Mesenchymal stem cell (in vitro differentiated cells and primary cell): Measurements from ENCODE around the gene LGALS1.

Experiments used
- DNase-seq: peaks from one replicate; pipeline ENCODE4 v3.0.0-alpha.2; 2013
- H2AFZ ChIP-seq: one replicate; pipeline ENCODE4 v1.6.1; 2013; ENCODE audit warnings: low read depth, mild to moderate bottlenecking, control low read depth, inconsistent platforms, low read length, moderate library complexity
- H2AK5ac ChIP-seq: 2 replicates; pipeline ENCODE4 v1.6.1; 2013; ENCODE audit warnings: low read length, moderate library complexity, mild to moderate bottlenecking, inconsistent platforms; ENCODE audit not compliant: severe bottlenecking
- H2BK120ac ChIP-seq: one replicate; pipeline ENCODE4 v1.6.1; 2013; ENCODE audit warnings: low read depth, mild to moderate bottlenecking, inconsistent platforms, low read length, moderate library complexity
- H2BK12ac ChIP-seq, 2 experiments: one replicate each; pipeline ENCODE4 v1.6.1; 2013; ENCODE audit warnings: inconsistent platforms in 2 of 2, low read length in 2 of 2, mild to moderate bottlenecking in 2 of 2, moderate library complexity in 2 of 2, control low read depth in 1 of 2
- H2BK15ac ChIP-seq: one replicate; pipeline ENCODE4 v1.6.1; 2013; ENCODE audit warnings: mild to moderate bottlenecking, low read depth, inconsistent platforms; ENCODE audit not compliant: poor library complexity, severe bottlenecking
- H2BK5ac ChIP-seq: 2 replicates; pipeline ENCODE4 v1.6.1; 2013; ENCODE audit warnings: low read depth, mild to moderate bottlenecking, low read length, control low read depth, inconsistent platforms; ENCODE audit not compliant: poor library complexity, severe bottlenecking
- H3K14ac ChIP-seq, 2 experiments: one replicate each; pipeline ENCODE4 v1.6.1; 2013; ENCODE audit warnings: inconsistent platforms in 2 of 2, low read length in 2 of 2, control low read depth in 1 of 2, mild to moderate bottlenecking in 1 of 2, moderate library complexity in 1 of 2
- H3K18ac ChIP-seq, 2 experiments: one replicate each; pipeline ENCODE4 v1.6.1; 2013; ENCODE audit warnings: inconsistent platforms in 2 of 2, low read length in 2 of 2, control low read depth in 1 of 2, low read depth in 1 of 2, mild to moderate bottlenecking in 1 of 2
- H3K23ac ChIP-seq, 2 experiments: one replicate each; pipeline ENCODE4 v1.6.1; 2013; ENCODE audit warnings: inconsistent platforms in 2 of 2, low read length in 2 of 2, mild to moderate bottlenecking in 2 of 2, moderate library complexity in 2 of 2, control low read depth in 1 of 2
- H3K27ac ChIP-seq: 2 replicates; pipeline ENCODE4 v1.5.1; 2013; ENCODE audit warnings: mild to moderate bottlenecking, moderate library complexity, low read length, control low read depth, inconsistent platforms; ENCODE audit not compliant: poor library complexity, severe bottlenecking
- H3K27me3 ChIP-seq, 2 experiments: 2 replicates each; pipeline versions ENCODE4 v1.6.1 to v1.7.0; 2013; ENCODE audit warnings: low read length in 2 of 2, mild to moderate bottlenecking in 2 of 2, moderate library complexity in 2 of 2, control low read depth in 1 of 2, inconsistent platforms in 1 of 2; ENCODE audit not compliant: control insufficient read depth in 1 of 2, insufficient read depth in 1 of 2
- H3K36me3 ChIP-seq, 2 experiments: 2 replicates each; pipeline versions ENCODE4 v1.6.1 to v1.7.0; 2013; ENCODE audit warnings: low read length in 2 of 2, control low read depth in 1 of 2, inconsistent platforms in 1 of 2, low read depth in 1 of 2, mild to moderate bottlenecking in 1 of 2; ENCODE audit not compliant: insufficient read depth in 2 of 2, control insufficient read depth in 1 of 2
- H3K4ac ChIP-seq, 2 experiments: one replicate each; pipeline ENCODE4 v1.6.1; 2013; ENCODE audit warnings: inconsistent platforms in 2 of 2, low read length in 2 of 2, mild to moderate bottlenecking in 2 of 2, moderate library complexity in 2 of 2, control low read depth in 1 of 2, low read depth in 1 of 2
- H3K4me1 ChIP-seq: 2 replicates; pipeline ENCODE4 v1.6.1; 2013; ENCODE audit warnings: low read depth, low read length, control low read depth; ENCODE audit not compliant: control insufficient read depth, insufficient read depth
- H3K4me2 ChIP-seq: 2 replicates; pipeline ENCODE4 v1.6.1; 2013; ENCODE audit warnings: low read length, mild to moderate bottlenecking, inconsistent platforms; ENCODE audit not compliant: poor library complexity, severe bottlenecking
- H3K4me3 ChIP-seq, 2 experiments: 2 replicates each; pipeline versions ENCODE4 v1.5.1 to v1.7.0; 2013; ENCODE audit warnings: low read length in 2 of 2, mild to moderate bottlenecking in 2 of 2, control low read depth in 1 of 2, low read depth in 1 of 2; ENCODE audit not compliant: insufficient read depth in 1 of 2
- H3K79me1 ChIP-seq: replicated peaks from 2 replicates; pipeline ENCODE4 v1.6.1; 2013; ENCODE audit warnings: mild to moderate bottlenecking, control low read depth, low read length, inconsistent platforms; ENCODE audit not compliant: poor library complexity, severe bottlenecking
- H3K9ac ChIP-seq: 2 replicates; pipeline ENCODE4 v1.7.0; 2013; ENCODE audit warnings: mild to moderate bottlenecking, low read length, moderate library complexity
- H3K9me3 ChIP-seq: 2 replicates; pipeline ENCODE4 v1.7.0; 2013; ENCODE audit warnings: mild to moderate bottlenecking, low read length; ENCODE audit not compliant: control insufficient read depth
- H4K8ac ChIP-seq: one replicate; pipeline ENCODE4 v1.6.1; 2013; ENCODE audit warnings: inconsistent platforms, mild to moderate bottlenecking, low read length, moderate library complexity
- H4K91ac ChIP-seq: one replicate; pipeline ENCODE4 v1.6.1; 2013; ENCODE audit warnings: mild to moderate bottlenecking, low read length, inconsistent platforms
- WGBS: methylation state at CpG from one replicate; pipeline ENCODE4 v1.1.7; 2013; ENCODE audit warnings: mixed read lengths; 5-methylcytosine and 5-hydroxymethylcytosine counted together

LGALS1 gene

GRCh38 chr22:37686002-37686982 lies 10.9 kb downstream of the LGALS1 start, which contains the start of gene NOL12:
Gene NOL12 (plus strand): TSS chr22:37686343. CDS start chr22:37686393, 50 bp downstream.
- no peak within 1 kb of the TSS for H2BK120ac ChIP-seq
- H3K14ac ChIP-seq: peak within 1 kb of the TSS in 1 of 2 experiments; percentile 89
- H2BK15ac ChIP-seq: peak within 1 kb of the TSS; percentile 2
- WGBS: 2% methylated on average over 57 of the region's 62 CpGs
- H2AFZ ChIP-seq: peak within 1 kb of the TSS; percentile 92
- H3K4ac ChIP-seq: peak within 1 kb of the TSS in 1 of 2 experiments; percentile 96
- peak; percentile 94 for DNase-seq
- H3K4me2 ChIP-seq: peak within 1 kb of the TSS; percentile 65
- H3K9ac ChIP-seq: peak within 1 kb of the TSS; percentile 95
- no peak within 1 kb of the TSS for H3K23ac ChIP-seq
- peaks cover 24 to 28% of the 10 kb centered on the region in 2 experiments for H3K36me3 ChIP-seq
- peak within 1 kb of the TSS; percentile 79 for H4K91ac ChIP-seq
- H3K27me3 ChIP-seq: no peaks in the 10 kb centered on the region
- H2AK5ac ChIP-seq: no peak within 1 kb of the TSS
- H3K4me3 ChIP-seq: peak within 1 kb of the TSS; percentile 90
- H3K4me1 ChIP-seq: peaks cover 15% of the 10 kb centered on the region
- peak within 1 kb of the TSS; percentile 68 for H2BK5ac ChIP-seq
- H4K8ac ChIP-seq: peak within 1 kb of the TSS; percentile 74
- peaks cover 23% of the 10 kb centered on the region for H3K79me1 ChIP-seq
- no peaks in the 10 kb centered on the region for H3K9me3 ChIP-seq
- peak within 1 kb of the TSS; percentile 68 to 93 for H3K18ac ChIP-seq
- peak within 1 kb of the TSS in 1 of 2 experiments; percentile 94 for H2BK12ac ChIP-seq
- peak within 1 kb of the TSS; percentile 77 for H3K27ac ChIP-seq

GRCh38 chr22:37690407-37690806 lies 15.0 kb downstream of the LGALS1 start:
- Histone ChIP-seq H3K27ac (no peak overlapping the region), H3K4me2 (no peak overlapping the region)
- 98% methylated on average over 6 of the region's 7 CpGs for WGBS

GRCh38 chr22:37690901-37691504 lies 15.6 kb downstream of the LGALS1 start:
- Histone ChIP-seq H3K27me3 (no peaks in the 10 kb centered on the region), H2BK15ac (no peak overlapping the region), H3K4me2 (no peak overlapping the region), H3K14ac (no peak overlapping the region), H2AFZ (no peak overlapping the region), H2BK120ac (no peak overlapping the region), H4K8ac (no peak overlapping the region), H3K4me1 (peaks cover 9% of the 10 kb centered on the region), H4K91ac (no peak overlapping the region), H2BK12ac (no peak overlapping the region), H3K27ac (no peak overlapping the region), H3K36me3 (peaks cover 54 to 56% of the 10 kb centered on the region in 2 experiments), H3K18ac (no peak overlapping the region), H3K9me3 (no peaks in the 10 kb centered on the region), H3K4me3 (no peak overlapping the region), H2AK5ac (no peak overlapping the region), H3K79me1 (peaks cover 28% of the 10 kb centered on the region), H2BK5ac (no peak overlapping the region), H3K4ac (no peak overlapping the region), H3K9ac (no peak overlapping the region), H3K23ac (no peak overlapping the region)
- DNase-seq: no peak
- whole genome bisulfite sequencing: 96% methylated on average over 18 of the region's 18 CpGs

More at GRCh38 chr22:37690407-37690806, 15.0 kb downstream of the LGALS1 start:
- H4K91ac ChIP-seq: no peak overlapping the region
- no peak overlapping the region for H2AFZ ChIP-seq
- no peak overlapping the region for H3K23ac ChIP-seq
- DNase-seq: no peak
- H2BK120ac ChIP-seq: no peak overlapping the region
- H2BK15ac ChIP-seq: no peak overlapping the region
- H3K4me1 ChIP-seq: peaks cover 10% of the 10 kb centered on the region
- no peak overlapping the region for H4K8ac ChIP-seq
- H3K79me1 ChIP-seq: peaks cover 28% of the 10 kb centered on the region
- H3K27me3 ChIP-seq: no peaks in the 10 kb centered on the region
- no peak overlapping the region for H3K9ac ChIP-seq
- no peaks in the 10 kb centered on the region for H3K9me3 ChIP-seq
- no peak overlapping the region for H2BK5ac ChIP-seq
- H2AK5ac ChIP-seq: no peak overlapping the region
- no peak overlapping the region for H3K14ac ChIP-seq
- no peak overlapping the region for H3K18ac ChIP-seq
- H2BK12ac ChIP-seq: no peak overlapping the region
- H3K4ac ChIP-seq: no peak overlapping the region
- H3K36me3 ChIP-seq: peaks cover 54 to 56% of the 10 kb centered on the region in 2 experiments
- H3K4me3 ChIP-seq: no peak overlapping the region
